Colonic mucosa (tissue), 4 donors: ENCODE measurements around the gene USHBP1. TPM values are rescaled to one million over a fixed set of nuclear protein-coding genes. Genes with fewer than 3 reads are reported as not detected.

Source experiments
- DNase-seq: peaks from one replicate; pipeline ENCODE4 v3.0.0-alpha.2; 2020
- H3K27ac ChIP-seq: fragments of 200-600 bp; one replicate; pipeline ENCODE4 v1.8.0; 2021
- H3K27me3 ChIP-seq: fragments of 200-600 bp; one replicate; pipeline ENCODE4 v1.8.0; 2021
- H3K36me3 ChIP-seq: fragments of 200-600 bp; one replicate; pipeline ENCODE4 v1.8.0; 2021
- H3K4me1 ChIP-seq: fragments of 200-600 bp; one replicate; pipeline ENCODE4 v1.8.0; 2021; ENCODE audit warnings: mild to moderate bottlenecking
- H3K4me3 ChIP-seq: fragments of 200-600 bp; one replicate; pipeline ENCODE4 v1.8.0; 2021
- H3K9ac ChIP-seq, 2 donors: one replicate each; pipeline ENCODE4 v1.7.0; 2013; ENCODE audit warnings: control low read depth in 2 of 2, low read depth in 2 of 2, low read length in 2 of 2
- H3K9me3 ChIP-seq: fragments of 200-600 bp; one replicate; pipeline ENCODE4 v1.8.0; 2021
- intact Hi-C: fragments of 100-400 bp; cut with DNase I; formaldehyde crosslinking; loops from one replicate; pipeline ENCODE4 v1.14.1; 2022
- total RNA-seq, 2 donors: library from RNA; stranded (reverse); fragmentation: NEBNext Ultra II Directional in 1 of 2; extraction: Animal tissue kit (Norgen Biotek cat#: 25700) in 1 of 2; gene quantifications; one replicate each; pipeline ENCODE4 v1.2.1, GENCODE V29; 2021
- TF ChIP-seq, protein P1 (sequence below): fragments of 200-600 bp; IDR thresholded peaks from one replicate; pipeline ENCODE4 v1.8.0; 2022; ENCODE audit warnings: antibody characterized with exemption, mild to moderate bottlenecking
- donor health status: healthy.
- donor health status: DM: no; HTN: no; CAD: no.
- donor health status: DM: no; HTN: no; CAD: no.

USHBP1 gene, protein sequence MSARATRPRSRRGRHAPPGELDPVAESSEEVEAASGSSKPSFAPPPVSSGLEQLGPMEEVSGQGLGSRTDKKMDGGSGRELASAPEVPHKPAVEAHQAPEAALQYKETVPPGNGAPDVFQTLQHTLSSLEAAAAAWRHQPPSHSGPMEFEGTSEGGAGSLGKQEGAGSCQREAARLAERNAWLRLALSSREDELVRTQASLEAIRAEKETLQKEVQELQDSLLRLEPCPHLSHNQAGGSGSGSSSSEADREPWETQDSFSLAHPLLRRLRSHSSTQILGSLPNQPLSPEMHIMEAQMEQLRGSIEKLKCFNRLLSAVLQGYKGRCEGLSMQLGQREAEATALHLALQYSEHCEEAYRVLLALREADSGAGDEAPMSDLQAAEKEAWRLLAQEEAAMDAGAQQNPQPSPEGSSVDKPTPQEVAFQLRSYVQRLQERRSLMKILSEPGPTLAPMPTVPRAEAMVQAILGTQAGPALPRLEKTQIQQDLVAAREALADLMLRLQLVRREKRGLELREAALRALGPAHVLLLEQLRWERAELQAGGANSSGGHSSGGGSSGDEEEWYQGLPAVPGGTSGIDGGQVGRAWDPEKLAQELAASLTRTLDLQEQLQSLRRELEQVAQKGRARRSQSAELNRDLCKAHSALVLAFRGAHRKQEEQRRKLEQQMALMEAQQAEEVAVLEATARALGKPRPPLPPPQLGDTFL
- 1 to 10 TPM; 1.1 to 1.3 TPM for total RNA-seq

DNA sequence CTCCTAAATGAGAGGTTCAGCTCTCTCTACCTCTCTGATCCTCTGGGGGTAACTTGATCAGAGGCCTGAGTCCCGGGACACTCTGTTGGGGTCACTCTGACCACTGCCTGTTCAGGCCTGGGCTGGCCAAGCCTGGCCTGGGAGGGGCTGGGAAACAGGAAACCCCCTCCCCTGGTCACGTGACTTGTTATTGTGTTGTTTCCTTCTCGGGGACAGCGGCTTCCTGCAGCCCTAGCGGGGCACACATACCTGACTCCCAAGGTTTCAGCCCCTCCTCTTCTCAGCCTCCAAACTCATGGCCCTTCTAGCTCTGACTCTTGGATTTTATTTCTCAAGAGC is at the start of gene USHBP1:
Gene USHBP1, minus strand, starts transcription at position 105 of the 339 bp plus-strand sequence. CDS start 446 bp downstream, outside the sequence.
- Histone ChIP-seq H3K27ac (no peak within 1 kb of the TSS), H3K4me1 (peaks cover 3% of the 10 kb centered on the region), H3K27me3 (no peaks in the 10 kb centered on the region), H3K9ac (peak within 1 kb of the TSS in 1 of 2 donors; percentile 26), H3K9me3 (no peaks in the 10 kb centered on the region), H3K4me3 (no peak within 1 kb of the TSS), H3K36me3 (no peaks in the 10 kb centered on the region)
- DNase-seq = no peak
- TF ChIP-seq, protein P1, sequence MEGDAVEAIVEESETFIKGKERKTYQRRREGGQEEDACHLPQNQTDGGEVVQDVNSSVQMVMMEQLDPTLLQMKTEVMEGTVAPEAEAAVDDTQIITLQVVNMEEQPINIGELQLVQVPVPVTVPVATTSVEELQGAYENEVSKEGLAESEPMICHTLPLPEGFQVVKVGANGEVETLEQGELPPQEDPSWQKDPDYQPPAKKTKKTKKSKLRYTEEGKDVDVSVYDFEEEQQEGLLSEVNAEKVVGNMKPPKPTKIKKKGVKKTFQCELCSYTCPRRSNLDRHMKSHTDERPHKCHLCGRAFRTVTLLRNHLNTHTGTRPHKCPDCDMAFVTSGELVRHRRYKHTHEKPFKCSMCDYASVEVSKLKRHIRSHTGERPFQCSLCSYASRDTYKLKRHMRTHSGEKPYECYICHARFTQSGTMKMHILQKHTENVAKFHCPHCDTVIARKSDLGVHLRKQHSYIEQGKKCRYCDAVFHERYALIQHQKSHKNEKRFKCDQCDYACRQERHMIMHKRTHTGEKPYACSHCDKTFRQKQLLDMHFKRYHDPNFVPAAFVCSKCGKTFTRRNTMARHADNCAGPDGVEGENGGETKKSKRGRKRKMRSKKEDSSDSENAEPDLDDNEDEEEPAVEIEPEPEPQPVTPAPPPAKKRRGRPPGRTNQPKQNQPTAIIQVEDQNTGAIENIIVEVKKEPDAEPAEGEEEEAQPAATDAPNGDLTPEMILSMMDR = no peak
- intact Hi-C loops = no loop called here

DNA sequence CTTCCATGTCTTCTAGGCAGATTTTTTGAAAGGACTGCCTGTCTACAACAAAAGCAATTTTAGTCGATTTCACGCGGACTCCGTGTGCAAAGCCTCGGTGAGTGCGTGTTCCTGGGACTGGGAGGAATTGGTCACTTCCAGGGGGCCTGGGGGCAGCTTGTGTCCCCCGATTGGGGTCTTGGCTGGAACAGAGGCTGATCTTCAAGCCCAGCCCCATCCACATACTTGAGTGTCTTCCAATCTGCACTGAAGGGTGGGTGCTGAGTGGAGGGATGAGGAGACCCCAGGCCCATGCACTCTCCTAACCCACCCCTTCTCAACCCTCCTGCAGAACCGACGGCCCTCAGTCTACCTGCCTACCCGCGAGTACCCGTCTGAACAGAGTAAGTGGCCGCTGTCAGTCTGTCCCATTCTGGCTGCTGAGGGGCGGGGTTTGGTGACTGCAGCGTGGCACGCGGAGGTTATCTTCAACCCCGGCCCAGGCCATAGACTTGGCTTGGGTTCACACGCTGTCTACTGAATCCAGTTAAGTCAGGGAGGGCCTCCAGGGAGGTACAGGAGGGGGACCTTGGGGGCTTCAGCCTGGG is 49.6 kb upstream of the USHBP1 start:
- TF ChIP-seq, protein P1 = no peak
- no peak for DNase-seq

DNA sequence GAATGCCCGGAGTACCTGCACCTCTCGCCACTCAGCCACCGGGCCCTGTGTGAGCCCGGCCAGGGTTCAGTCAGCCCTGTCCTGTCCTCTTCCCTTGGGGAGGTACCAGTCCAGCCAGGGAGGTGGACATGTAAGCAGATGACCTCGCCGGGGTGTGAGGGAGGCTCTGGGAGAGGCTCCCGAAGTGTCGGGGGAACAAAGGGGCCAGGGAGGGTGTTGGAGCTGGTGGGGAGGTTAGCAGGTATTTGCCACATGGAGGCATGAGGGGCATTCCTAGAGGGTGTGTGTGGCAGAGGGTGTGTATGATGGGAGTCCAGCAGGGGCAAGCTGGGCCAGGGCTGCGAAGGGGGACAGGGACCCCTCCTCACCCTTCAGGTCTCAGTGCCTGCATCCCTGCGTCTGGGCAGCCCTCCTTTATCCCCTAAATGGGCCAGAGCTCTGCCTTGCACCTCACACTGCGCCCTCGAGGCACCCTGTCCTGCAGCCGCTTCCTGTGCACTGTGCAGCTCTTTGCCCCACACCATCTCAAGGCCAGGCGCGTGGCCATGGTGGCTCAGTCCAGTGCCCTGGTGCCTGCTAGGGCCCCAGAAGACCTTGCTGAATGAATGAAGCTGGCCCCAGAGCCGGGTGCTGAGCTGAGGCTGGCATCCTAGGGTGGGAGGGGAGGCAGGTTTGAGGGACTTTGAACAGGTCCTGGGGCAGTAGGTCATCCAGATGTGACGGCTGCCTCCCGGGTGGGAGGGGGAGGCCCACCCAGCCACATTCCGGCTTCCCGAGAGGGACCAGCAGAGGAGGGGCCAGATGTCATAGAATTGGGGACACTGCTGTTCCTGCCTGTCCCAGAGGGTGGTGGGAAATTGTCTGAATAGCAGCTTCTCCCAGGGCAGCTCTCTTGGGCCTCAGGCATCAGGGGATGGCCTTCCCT is 47.9 kb upstream of the USHBP1 start:
- H3K4me3 ChIP-seq = no peak overlapping the region
- H3K9ac ChIP-seq = no peak overlapping the region
- TF ChIP-seq, protein P1 = no peak
- intact Hi-C loops = no loop called here
- no peaks in the 10 kb centered on the region for H3K9me3 ChIP-seq
- H3K27ac ChIP-seq = no peak overlapping the region
- DNase-seq = no peak
- no peaks in the 10 kb centered on the region for H3K27me3 ChIP-seq
- peaks cover 4% of the 10 kb centered on the region for H3K36me3 ChIP-seq
- peaks cover 9% of the 10 kb centered on the region for H3K4me1 ChIP-seq

More for the DNA sequence above, 49.6 kb upstream of the USHBP1 start:
- no peaks in the 10 kb centered on the region for H3K27me3 ChIP-seq
- intact Hi-C loops = no loop called here
- no peak overlapping the region for H3K4me3 ChIP-seq
- H3K27ac ChIP-seq = no peak overlapping the region
- H3K9ac ChIP-seq = no peak overlapping the region
- H3K36me3 ChIP-seq = peaks cover 4% of the 10 kb centered on the region
- no peaks in the 10 kb centered on the region for H3K9me3 ChIP-seq
- H3K4me1 ChIP-seq = peaks cover 9% of the 10 kb centered on the region

DNA sequence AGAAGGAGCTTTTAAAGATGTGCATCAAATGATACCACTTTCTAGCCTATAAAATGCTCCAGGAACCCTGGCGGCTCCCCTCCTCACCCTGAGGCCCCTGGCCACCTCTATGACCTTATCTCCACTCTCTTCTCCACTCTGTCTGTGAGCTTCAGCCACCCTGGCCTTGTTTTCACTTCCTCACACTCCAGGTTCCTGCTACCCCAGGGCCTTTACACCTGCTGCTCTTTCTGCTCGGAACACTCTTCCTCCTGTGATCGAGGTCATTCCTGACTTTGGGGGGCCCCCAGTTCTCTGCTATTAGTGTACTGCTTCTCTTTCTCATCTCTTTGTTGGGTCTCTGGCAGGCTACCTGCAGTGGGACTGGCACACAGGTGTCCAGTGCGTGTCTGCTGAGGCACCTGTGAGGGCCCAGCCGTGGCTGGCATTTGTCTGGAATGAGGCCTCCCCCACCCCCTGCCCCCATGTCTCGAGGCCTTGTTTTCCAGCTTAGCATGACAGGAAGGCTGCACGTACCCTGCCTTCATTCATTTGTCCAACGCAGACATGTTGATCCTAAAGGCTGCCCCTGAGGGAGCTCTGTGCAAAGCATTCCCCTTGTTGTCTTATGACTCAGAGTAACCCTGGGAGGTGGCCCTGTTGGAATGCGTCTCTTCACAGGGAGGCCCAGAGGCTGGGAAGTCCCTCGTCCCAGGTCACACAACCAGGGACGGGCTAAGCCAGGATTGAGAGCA is 47.1 kb upstream of the USHBP1 start:
- H3K9me3 ChIP-seq = no peaks in the 10 kb centered on the region
- no peak for DNase-seq
- no peak overlapping the region for H3K9ac ChIP-seq
- H3K4me1 ChIP-seq = peaks cover 9% of the 10 kb centered on the region
- no peak overlapping the region for H3K4me3 ChIP-seq
- peaks cover 4% of the 10 kb centered on the region for H3K36me3 ChIP-seq
- H3K27me3 ChIP-seq = no peaks in the 10 kb centered on the region
- no peak overlapping the region for H3K27ac ChIP-seq
- TF ChIP-seq, protein P1 = no peak
- intact Hi-C loops = no loop called here
